GM21737 (cell line): ENCODE data around the gene TNFRSF12A.
"Not testable (repeated sequence)": the region's sequence is repeated elsewhere in the genome, so short reads cannot be mapped to it uniquely, and the experiment has no call there.

Experiments used
- ATAC-seq: cut with Tn5 transposase; IDR thresholded peaks from one replicate; pipeline ENCODE4 v1.9.1; 2021; ENCODE audit warnings: mild to moderate bottlenecking, moderate library complexity; ENCODE audit not compliant: unreplicated experiment

TNFRSF12A gene

GRCh38 chr16:3045758-3046640 lies 25.8 kb downstream of the TNFRSF12A start, which contains the start of gene MMP25:
Gene MMP25, plus strand, starts transcription at chr16:3046561. Its CDS starts 357 bp downstream, at chr16:3046918.
- ATAC-seq = no peak

GRCh38 chr16:3046641-3047386 lies 26.6 kb downstream of the TNFRSF12A start:
- ATAC-seq = no peak

- no peak for ATAC-seq
Observed at GRCh38 chr16:3047387-3047720, 27.2 kb downstream of the TNFRSF12A start.

GRCh38 chr16:3049921-3050481 lies 29.8 kb downstream of the TNFRSF12A start:
- no peak for ATAC-seq

GRCh38 chr16:3050487-3050886 lies 30.3 kb downstream of the TNFRSF12A start:
- no peak for ATAC-seq

- no peak for ATAC-seq
Observed at GRCh38 chr16:3051009-3051408, 30.8 kb downstream of the TNFRSF12A start.

GRCh38 chr16:3051494-3051893 lies 31.3 kb downstream of the TNFRSF12A start:
- ATAC-seq = no peak

- ATAC-seq = not testable (repeated sequence)
Observed at GRCh38 chr16:3052571-3053329, 32.6 kb downstream of the TNFRSF12A start.

GRCh38 chr16:3053330-3053710 lies 33.2 kb downstream of the TNFRSF12A start:
- not testable (repeated sequence) for ATAC-seq

GRCh38 chr16:3054965-3055733 lies 35.0 kb downstream of the TNFRSF12A start:
- ATAC-seq = no peak

GRCh38 chr16:3055734-3056115 lies 35.6 kb downstream of the TNFRSF12A start:
- ATAC-seq = not testable (repeated sequence)

GRCh38 chr16:3056336-3057180 lies 36.4 kb downstream of the TNFRSF12A start:
- no peak for ATAC-seq

- no peak for ATAC-seq
Observed at GRCh38 chr16:3057181-3058138, 37.3 kb downstream of the TNFRSF12A start.

GRCh38 chr16:3058139-3059030 lies 38.2 kb downstream of the TNFRSF12A start:
- ATAC-seq = no peak

- peak; percentile 74 for ATAC-seq
Observed at GRCh38 chr16:3059041-3059722, 39.0 kb downstream of the TNFRSF12A start.

- ATAC-seq = peak; percentile 4
Observed at GRCh38 chr16:3059723-3060242, 39.6 kb downstream of the TNFRSF12A start.
